ENCODE results near the gene RUNX3.

Gene RUNX3

DNA sequence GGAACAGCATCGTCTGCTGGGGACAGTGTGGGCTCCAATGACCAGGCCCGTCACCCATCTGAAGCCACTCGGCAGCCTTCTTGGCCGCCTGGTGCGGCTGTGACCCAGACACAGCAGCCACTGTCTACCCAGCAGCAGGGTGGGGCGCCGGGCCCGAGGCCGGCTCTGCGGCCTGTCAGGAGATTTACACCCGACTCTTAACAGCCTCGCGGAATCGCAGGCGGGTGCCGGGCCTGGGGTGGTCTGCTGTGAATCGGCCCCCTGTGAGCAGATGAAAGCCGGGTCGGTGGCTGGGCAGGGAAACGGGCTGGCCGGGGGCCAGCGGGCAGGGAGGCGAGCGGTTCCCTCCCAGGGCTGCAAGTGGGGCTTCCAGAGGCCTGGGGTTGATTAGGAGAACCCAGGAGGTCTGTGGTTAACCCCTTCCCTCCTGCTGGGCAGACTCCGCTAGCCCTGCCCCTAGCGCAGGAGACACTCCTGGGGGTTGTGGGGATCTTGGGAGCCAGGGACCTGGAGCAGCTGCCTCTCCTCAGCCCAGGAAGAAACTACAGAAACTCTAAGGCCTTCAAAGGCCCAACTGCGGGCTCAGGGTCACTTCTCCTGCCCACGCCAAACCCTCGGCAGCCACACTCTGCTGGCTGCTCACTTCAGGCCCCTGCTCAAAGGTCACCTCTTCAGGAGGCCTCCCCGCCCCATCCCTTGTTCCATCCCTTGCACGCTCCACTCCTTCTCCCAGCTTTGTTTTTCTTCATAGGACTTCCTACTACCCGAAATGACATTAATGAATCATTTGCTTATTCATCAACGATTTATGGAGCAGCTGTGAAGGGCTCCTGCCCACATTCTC, 15.6 kb downstream of the RUNX3 start:
- H3K4me1 ChIP-seq (ENCODE audit: control insufficient read depth, low read length) = no peaks in the 10 kb centered on the region
- TF ChIP-seq, protein P1, sequence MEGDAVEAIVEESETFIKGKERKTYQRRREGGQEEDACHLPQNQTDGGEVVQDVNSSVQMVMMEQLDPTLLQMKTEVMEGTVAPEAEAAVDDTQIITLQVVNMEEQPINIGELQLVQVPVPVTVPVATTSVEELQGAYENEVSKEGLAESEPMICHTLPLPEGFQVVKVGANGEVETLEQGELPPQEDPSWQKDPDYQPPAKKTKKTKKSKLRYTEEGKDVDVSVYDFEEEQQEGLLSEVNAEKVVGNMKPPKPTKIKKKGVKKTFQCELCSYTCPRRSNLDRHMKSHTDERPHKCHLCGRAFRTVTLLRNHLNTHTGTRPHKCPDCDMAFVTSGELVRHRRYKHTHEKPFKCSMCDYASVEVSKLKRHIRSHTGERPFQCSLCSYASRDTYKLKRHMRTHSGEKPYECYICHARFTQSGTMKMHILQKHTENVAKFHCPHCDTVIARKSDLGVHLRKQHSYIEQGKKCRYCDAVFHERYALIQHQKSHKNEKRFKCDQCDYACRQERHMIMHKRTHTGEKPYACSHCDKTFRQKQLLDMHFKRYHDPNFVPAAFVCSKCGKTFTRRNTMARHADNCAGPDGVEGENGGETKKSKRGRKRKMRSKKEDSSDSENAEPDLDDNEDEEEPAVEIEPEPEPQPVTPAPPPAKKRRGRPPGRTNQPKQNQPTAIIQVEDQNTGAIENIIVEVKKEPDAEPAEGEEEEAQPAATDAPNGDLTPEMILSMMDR (IDR thresholded peaks at IDR 0.05; ENCODE audit: low read depth, low read length, poor library complexity, severe bottlenecking) = no peak
- TF ChIP-seq EZH2phosphoT487 (IDR thresholded peaks at IDR 0.05; ENCODE audit: borderline replicate concordance, low read length) = no peak
- no peak overlapping the region for H3K4me2 ChIP-seq (ENCODE audit: low read length)
- H3F3A ChIP-seq (ENCODE audit: control insufficient read depth, insufficient read depth) = no peaks in the 10 kb centered on the region
- H3K9me3 ChIP-seq (ENCODE audit: control insufficient read depth, insufficient read depth, low read length) = no peaks in the 10 kb centered on the region
- H3K79me2 ChIP-seq (ENCODE audit: control insufficient read depth, low read length) = no peaks in the 10 kb centered on the region
- H3K36me3 ChIP-seq (ENCODE audit: control insufficient read depth, low read length) = peaks cover 45% of the 10 kb centered on the region
- no peaks in the 10 kb centered on the region for H3K27me3 ChIP-seq (ENCODE audit: control insufficient read depth, low read length)
- no peaks in the 10 kb centered on the region for H4K20me1 ChIP-seq (ENCODE audit: control insufficient read depth, insufficient read depth, low read depth, low read length)
- H3K27ac ChIP-seq (ENCODE audit: low read depth, low read length) = no peak overlapping the region
- no peak overlapping the region for H3K4me3 ChIP-seq (ENCODE audit: low read length)
- no peaks in the 10 kb centered on the region for H3K9me2 ChIP-seq (replicated peaks; ENCODE audit: control insufficient read depth, low read length)

DNA sequence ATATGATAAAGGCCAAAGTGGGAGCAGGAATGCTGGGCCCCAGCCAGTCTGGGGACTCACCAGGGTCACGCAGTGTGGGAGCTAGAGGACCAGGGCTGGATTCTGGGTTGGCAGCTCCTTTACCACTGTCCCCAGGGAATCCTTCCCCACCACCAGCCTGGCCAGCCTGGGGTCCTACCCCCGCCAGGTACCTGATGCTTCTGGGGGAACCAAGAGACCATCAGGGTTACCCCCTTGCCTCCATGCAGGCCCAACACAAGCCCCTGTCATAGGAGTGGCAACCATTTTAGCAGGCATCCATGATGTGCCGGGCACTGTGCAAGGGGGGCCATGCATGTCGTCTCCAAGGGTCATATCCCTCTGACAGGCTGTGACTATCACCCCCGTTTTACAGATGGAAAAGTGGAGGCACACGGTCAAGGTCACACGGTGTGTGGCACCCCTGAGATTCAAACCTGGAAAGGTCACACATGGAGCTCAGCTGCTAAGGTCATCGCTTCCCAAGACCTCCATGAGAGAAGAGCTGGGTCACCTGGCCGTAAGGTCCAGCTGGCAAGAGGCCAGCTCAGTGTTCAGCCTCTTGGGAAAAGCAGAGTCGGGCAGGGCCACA, 16.4 kb downstream of the RUNX3 start:
- no peaks in the 10 kb centered on the region for H3K9me2 ChIP-seq (replicated peaks; ENCODE audit: control insufficient read depth, low read length)
- no peaks in the 10 kb centered on the region for H3K9me3 ChIP-seq (ENCODE audit: control insufficient read depth, insufficient read depth, low read length)
- no peaks in the 10 kb centered on the region for H3K4me1 ChIP-seq (ENCODE audit: control insufficient read depth, low read length)
- H3K79me2 ChIP-seq (ENCODE audit: control insufficient read depth, low read length) = no peaks in the 10 kb centered on the region
- H3F3A ChIP-seq (ENCODE audit: control insufficient read depth, insufficient read depth) = no peaks in the 10 kb centered on the region
- H3K4me2 ChIP-seq (ENCODE audit: low read length) = no peak overlapping the region
- H3K27ac ChIP-seq (ENCODE audit: low read depth, low read length) = no peak overlapping the region
- H3K36me3 ChIP-seq (ENCODE audit: control insufficient read depth, low read length) = peaks cover 38% of the 10 kb centered on the region
- no peaks in the 10 kb centered on the region for H3K27me3 ChIP-seq (ENCODE audit: control insufficient read depth, low read length)
- no peaks in the 10 kb centered on the region for H4K20me1 ChIP-seq (ENCODE audit: control insufficient read depth, insufficient read depth, low read depth, low read length)
- H3K4me3 ChIP-seq (ENCODE audit: low read length) = no peak overlapping the region
- TF ChIP-seq EZH2phosphoT487 (IDR thresholded peaks at IDR 0.05; ENCODE audit: borderline replicate concordance, low read length) = no peak
- TF ChIP-seq, protein P1 (IDR thresholded peaks at IDR 0.05; ENCODE audit: low read depth, low read length, poor library complexity, severe bottlenecking) = no peak

DNA sequence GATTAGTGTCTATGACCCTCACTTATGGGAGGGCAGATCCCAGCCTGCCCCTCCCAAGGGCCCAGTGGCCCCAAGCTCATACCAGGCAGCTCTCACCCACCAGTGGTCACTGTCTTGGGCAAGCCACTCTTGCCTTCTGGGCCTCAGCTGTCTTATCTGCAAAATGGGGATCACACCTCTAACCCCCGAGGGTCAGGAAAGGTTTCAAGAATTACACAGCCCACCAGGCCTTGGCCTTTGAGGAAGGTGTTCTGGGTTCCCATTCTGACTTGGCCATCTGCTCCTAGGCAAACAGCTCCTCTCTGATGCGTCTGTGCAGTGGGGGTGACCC, 16.8 kb downstream of the RUNX3 start:
- no peaks in the 10 kb centered on the region for H4K20me1 ChIP-seq (ENCODE audit: control insufficient read depth, insufficient read depth, low read depth, low read length)
- H3K79me2 ChIP-seq (ENCODE audit: control insufficient read depth, low read length) = no peaks in the 10 kb centered on the region
- TF ChIP-seq EZH2phosphoT487 (IDR thresholded peaks at IDR 0.05; ENCODE audit: borderline replicate concordance, low read length) = no peak
- TF ChIP-seq, protein P1 (IDR thresholded peaks at IDR 0.05; ENCODE audit: low read depth, low read length, poor library complexity, severe bottlenecking) = no peak
- peaks cover 34% of the 10 kb centered on the region for H3K36me3 ChIP-seq (ENCODE audit: control insufficient read depth, low read length)
- H3K4me3 ChIP-seq (ENCODE audit: low read length) = no peak overlapping the region
- no peaks in the 10 kb centered on the region for H3K4me1 ChIP-seq (ENCODE audit: control insufficient read depth, low read length)
- H3K4me2 ChIP-seq (ENCODE audit: low read length) = no peak overlapping the region
- H3K9me2 ChIP-seq (replicated peaks; ENCODE audit: control insufficient read depth, low read length) = no peaks in the 10 kb centered on the region
- H3K9me3 ChIP-seq (ENCODE audit: control insufficient read depth, insufficient read depth, low read length) = no peaks in the 10 kb centered on the region
- no peak overlapping the region for H3K27ac ChIP-seq (ENCODE audit: low read depth, low read length)
- no peaks in the 10 kb centered on the region for H3K27me3 ChIP-seq (ENCODE audit: control insufficient read depth, low read length)
- no peaks in the 10 kb centered on the region for H3F3A ChIP-seq (ENCODE audit: control insufficient read depth, insufficient read depth)
